ENCODE data around the gene ABCC6.

DNA sequence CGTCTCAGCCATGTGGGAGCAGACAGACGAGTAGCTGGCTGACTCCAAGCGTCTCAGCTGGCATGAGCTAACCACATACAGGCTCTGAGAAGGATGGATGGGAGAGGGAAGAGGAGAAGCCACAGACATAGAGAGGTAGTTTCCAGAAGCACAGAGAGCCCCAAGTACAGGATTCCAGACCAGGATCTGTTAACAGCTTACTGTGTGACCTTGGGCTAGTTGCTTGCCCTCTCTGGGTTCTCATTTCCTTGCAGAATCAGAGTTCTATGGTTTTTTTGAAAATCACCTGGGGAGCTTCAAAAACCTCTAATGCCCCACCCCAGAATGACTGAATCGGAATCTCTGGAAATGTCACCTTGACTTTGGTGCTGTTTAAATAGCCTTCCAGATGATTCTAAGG, 60.2 kb downstream of the ABCC6 start:
- TF ChIP-seq, protein P1, sequence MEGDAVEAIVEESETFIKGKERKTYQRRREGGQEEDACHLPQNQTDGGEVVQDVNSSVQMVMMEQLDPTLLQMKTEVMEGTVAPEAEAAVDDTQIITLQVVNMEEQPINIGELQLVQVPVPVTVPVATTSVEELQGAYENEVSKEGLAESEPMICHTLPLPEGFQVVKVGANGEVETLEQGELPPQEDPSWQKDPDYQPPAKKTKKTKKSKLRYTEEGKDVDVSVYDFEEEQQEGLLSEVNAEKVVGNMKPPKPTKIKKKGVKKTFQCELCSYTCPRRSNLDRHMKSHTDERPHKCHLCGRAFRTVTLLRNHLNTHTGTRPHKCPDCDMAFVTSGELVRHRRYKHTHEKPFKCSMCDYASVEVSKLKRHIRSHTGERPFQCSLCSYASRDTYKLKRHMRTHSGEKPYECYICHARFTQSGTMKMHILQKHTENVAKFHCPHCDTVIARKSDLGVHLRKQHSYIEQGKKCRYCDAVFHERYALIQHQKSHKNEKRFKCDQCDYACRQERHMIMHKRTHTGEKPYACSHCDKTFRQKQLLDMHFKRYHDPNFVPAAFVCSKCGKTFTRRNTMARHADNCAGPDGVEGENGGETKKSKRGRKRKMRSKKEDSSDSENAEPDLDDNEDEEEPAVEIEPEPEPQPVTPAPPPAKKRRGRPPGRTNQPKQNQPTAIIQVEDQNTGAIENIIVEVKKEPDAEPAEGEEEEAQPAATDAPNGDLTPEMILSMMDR (IDR thresholded peaks at IDR 0.05): no peak
- TF ChIP-seq POLR2A (IDR thresholded peaks at IDR 0.05): no peak
